ENCODE data around the gene CRB2. TPM values are rescaled to one million over a fixed set of nuclear protein-coding genes. Genes with fewer than 3 reads are reported as not detected.

Gene CRB2
- total and polyA plus RNA-seq, 2 experiments from 2014 or later, result 5.5 to 7.0 TPM

DNA sequence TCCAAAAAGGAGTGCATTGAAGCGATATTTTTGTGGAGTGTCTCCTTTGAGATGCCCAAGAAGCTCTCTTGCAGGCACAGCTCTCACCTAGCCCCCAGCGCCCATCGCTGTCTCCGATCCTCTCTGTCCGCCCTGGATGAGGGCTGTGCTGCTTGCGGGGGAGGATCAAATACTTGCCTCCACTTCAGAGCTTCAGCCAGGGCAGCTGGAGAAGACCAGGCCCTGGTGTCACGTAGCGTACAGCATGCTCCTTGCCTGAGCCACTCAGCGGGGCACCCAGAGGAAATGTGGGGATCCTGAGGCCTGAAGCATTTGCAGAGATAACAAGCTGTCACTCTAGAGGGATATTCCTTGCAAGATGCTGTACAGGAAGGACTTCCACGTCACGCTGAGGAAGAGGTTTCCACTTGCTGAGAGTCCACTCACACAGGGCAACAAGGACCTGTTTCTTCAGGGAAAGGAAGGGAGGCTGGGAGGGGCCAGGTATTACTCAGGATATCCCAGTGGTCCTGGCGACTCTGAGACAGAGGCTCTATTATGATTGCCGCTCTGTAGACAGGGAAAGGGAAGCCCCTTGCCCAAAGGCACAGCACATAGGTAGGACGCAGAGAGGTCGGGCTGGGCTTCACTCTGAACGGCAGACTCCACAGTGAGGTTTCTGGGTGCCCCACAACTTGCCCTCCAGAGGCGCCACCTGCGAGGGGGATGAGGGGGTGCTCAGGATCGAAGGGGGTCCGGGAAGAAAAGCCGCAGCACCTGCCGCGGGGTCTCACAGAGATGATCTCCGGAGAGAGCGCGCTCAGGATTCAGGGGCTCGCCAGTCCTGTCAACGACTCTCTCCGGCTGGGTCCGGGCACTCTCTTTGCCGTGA lies 64.0 kb downstream of the CRB2 start:
- no peak overlapping the region for H2AFZ ChIP-seq

DNA sequence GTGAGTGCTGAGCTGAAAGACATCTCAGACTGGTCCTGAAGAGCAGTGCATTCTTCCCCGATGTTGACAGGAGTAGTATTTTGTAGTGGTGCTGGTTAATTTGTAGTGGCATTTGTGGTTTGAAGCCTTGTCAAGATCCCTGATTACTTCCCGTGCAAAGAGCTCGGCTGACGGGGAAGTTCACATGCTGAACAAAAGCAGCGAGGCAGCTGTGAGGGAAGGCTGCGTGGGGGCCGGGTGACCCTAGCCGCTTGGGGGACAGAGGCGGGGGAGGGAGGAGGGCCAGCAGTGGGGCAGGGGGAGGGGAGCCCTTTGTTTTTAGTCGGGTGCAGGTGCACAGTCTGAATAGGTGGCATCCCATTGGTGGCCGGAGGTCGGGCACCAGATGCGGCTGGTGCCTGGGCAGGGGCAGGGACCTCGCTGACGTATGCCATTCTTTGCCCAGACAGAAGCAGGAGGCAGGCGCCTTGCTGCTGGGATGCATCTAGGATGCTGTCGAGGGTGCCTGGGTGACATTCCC lies 64.7 kb downstream of the CRB2 start:
- Histone ChIP-seq H3K27ac (no peak overlapping the region), H3K27me3 (no peaks in the 10 kb centered on the region), H3K9me3 (ENCODE audit: low read depth) (no peaks in the 10 kb centered on the region), H3K36me3 (replicated peaks; ENCODE audit: insufficient read depth, low read depth) (no peaks in the 10 kb centered on the region), H3K9me2 (replicated peaks; ENCODE audit: insufficient read depth) (no peaks in the 10 kb centered on the region), H3K4me3 (no peak overlapping the region), H3K4me1 (ENCODE audit: insufficient read depth) (no peaks in the 10 kb centered on the region), H4K20me1 (ENCODE audit: insufficient read depth, poor library complexity, severe bottlenecking) (no peaks in the 10 kb centered on the region), H2AFZ (no peak overlapping the region), H3K4me2 (no peak overlapping the region), H3K79me2 (no peaks in the 10 kb centered on the region)
- WGBS (ENCODE audit: low lambda C conversion rate, missing lambda C conversion rate), result 80% methylated on average over 14 of the region's 17 CpGs
- no peak for TF ChIP-seq EZH2 (IDR thresholded peaks at IDR 0.05; ENCODE audit: borderline replicate concordance)
- no peak for TF ChIP-seq EZH2phosphoT487 (IDR thresholded peaks at IDR 0.05; ENCODE audit: low read depth, severe bottlenecking, unreplicated experiment)
- TF ChIP-seq CTCF (IDR thresholded peaks at IDR 0.05; ENCODE audit: poor library complexity), result no peak
- no peak for DNase-seq (ENCODE audit: low spot score)

More for the DNA sequence above, 64.0 kb downstream of the CRB2 start:
- H3K27me3 ChIP-seq, result no peaks in the 10 kb centered on the region
- no peaks in the 10 kb centered on the region for H3K79me2 ChIP-seq
- no peaks in the 10 kb centered on the region for H3K4me1 ChIP-seq (ENCODE audit: insufficient read depth)
- 92% methylated on average over 30 of the region's 31 CpGs for WGBS (ENCODE audit: low lambda C conversion rate, missing lambda C conversion rate)
- H3K4me3 ChIP-seq, result no peak overlapping the region
- H3K9me2 ChIP-seq (replicated peaks; ENCODE audit: insufficient read depth), result no peaks in the 10 kb centered on the region
- H4K20me1 ChIP-seq (ENCODE audit: insufficient read depth, poor library complexity, severe bottlenecking), result no peaks in the 10 kb centered on the region
- H3K4me2 ChIP-seq, result no peak overlapping the region
- H3K27ac ChIP-seq, result no peak overlapping the region
- no peaks in the 10 kb centered on the region for H3K9me3 ChIP-seq (ENCODE audit: low read depth)
- TF ChIP-seq CTCF (IDR thresholded peaks at IDR 0.05; ENCODE audit: poor library complexity) (no peak), EZH2 (IDR thresholded peaks at IDR 0.05; ENCODE audit: borderline replicate concordance) (no peak), EZH2phosphoT487 (IDR thresholded peaks at IDR 0.05; ENCODE audit: low read depth, severe bottlenecking, unreplicated experiment) (no peak)
- no peak for DNase-seq (ENCODE audit: low spot score)
- H3K36me3 ChIP-seq (replicated peaks; ENCODE audit: insufficient read depth, low read depth), result no peaks in the 10 kb centered on the region

DNA sequence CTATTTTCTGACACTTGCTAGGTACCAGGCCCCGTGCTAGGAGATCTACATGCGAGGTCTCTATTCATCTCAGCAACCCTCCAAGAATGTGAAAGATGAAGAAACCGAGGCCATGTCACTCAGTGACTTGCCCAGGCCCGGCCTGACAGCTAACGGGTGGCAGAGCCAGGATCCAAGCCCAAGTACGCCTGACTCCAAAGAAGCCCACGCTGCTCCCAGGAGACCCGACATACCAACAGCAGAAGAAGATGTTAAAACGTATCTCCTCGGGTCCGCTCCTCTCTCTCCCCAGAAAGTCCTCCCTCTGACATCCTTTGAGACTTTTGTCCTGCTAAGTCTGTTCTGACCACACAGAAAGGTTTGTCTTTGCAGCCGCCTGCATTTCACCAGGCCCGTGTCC lies 65.2 kb downstream of the CRB2 start:
- TF ChIP-seq EZH2phosphoT487 (IDR thresholded peaks at IDR 0.05; ENCODE audit: low read depth, severe bottlenecking, unreplicated experiment) (no peak), EZH2 (IDR thresholded peaks at IDR 0.05; ENCODE audit: borderline replicate concordance) (no peak), CTCF (IDR thresholded peaks at IDR 0.05; ENCODE audit: poor library complexity) (no peak)
- Histone ChIP-seq H3K36me3 (replicated peaks; ENCODE audit: insufficient read depth, low read depth) (no peaks in the 10 kb centered on the region), H3K4me2 (no peak overlapping the region), H3K27me3 (no peaks in the 10 kb centered on the region), H3K4me1 (ENCODE audit: insufficient read depth) (no peaks in the 10 kb centered on the region), H3K79me2 (no peaks in the 10 kb centered on the region), H4K20me1 (ENCODE audit: insufficient read depth, poor library complexity, severe bottlenecking) (no peaks in the 10 kb centered on the region), H3K9me3 (ENCODE audit: low read depth) (no peaks in the 10 kb centered on the region), H3K27ac (no peak overlapping the region), H2AFZ (no peak overlapping the region), H3K9me2 (replicated peaks; ENCODE audit: insufficient read depth) (no peaks in the 10 kb centered on the region), H3K4me3 (no peak overlapping the region)
- DNase-seq (ENCODE audit: low spot score), result no peak
- 94% methylated on average over 13 of the region's 13 CpGs for WGBS (ENCODE audit: low lambda C conversion rate, missing lambda C conversion rate)
